Renal cortex interstitium (tissue), 11 donors: ENCODE data around the gene UXS1. TPM values are rescaled to one million over a fixed set of nuclear protein-coding genes. Genes with fewer than 3 reads are reported as not detected.

ENCODE experiments used
- DNase-seq, 11 donors: peaks; one replicate each; pipeline ENCODE4 v3.0.0-alpha.2; 2013; ENCODE audit warnings: low read depth in 9 of 11, low spot score in 4 of 11; ENCODE audit errors: extremely low read depth in 1 of 11
- polyA plus RNA-seq, 3 donors: library from polyadenylated mRNA; unstranded; fragments of 120-200 nt; gene quantifications; one replicate each; pipeline ENCODE4 v1.2.1, GENCODE V29; 2013; ENCODE audit not compliant: insufficient read length in 3 of 3

The UXS1 gene
- polyA plus RNA-seq, 3 donors = 71.8 to 83.1 (median 74.8) TPM

DNA sequence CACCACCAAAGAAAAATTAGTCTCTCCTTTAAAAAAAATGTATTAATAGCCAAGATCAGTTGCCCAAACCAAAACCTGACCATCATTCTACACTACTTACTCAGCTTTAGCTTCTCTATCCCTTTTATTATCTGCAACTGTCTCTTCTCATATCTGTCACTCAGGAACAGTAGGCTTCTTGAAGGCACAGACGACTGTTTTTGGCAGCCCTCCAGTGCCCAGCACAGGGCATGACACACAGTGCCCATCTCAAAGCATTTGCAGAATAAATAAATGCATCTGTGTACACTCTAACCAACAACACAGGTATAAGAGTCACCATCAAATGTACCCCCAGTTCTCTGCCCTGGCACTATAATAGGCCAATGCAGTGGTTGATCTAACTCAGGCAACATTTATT, 117.2 kb downstream of the UXS1 start:
- no peak for DNase-seq

- no peak for DNase-seq
Observed at GRCh38 chr2:106075048-106075447, 119.1 kb downstream of the UXS1 start.

- no peak for DNase-seq
Observed at GRCh38 chr2:106073678-106074406, 120.3 kb downstream of the UXS1 start.

DNA sequence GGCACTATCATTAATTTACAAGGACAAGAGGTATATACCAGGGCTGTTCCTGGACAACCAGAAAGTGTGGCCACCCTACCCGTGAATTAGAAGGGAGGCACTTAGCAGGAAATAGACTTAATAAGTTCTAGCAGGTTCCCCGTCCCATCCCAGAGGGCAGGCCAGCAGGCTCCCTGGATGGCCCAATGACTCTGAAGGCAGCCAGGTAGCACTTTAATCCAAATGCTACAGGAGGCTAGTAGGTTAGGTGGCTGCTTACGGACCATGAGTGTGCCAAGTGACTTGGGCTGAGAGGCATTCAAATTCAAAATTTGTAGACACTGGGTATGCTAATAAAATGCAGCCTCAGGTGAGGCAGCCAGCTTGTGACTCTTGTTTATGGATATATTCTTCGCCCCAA, 123.9 kb downstream of the UXS1 start:
- DNase-seq = no peak

- no peak for DNase-seq
Observed at GRCh38 chr2:106068451-106068850, 125.7 kb downstream of the UXS1 start.

DNA sequence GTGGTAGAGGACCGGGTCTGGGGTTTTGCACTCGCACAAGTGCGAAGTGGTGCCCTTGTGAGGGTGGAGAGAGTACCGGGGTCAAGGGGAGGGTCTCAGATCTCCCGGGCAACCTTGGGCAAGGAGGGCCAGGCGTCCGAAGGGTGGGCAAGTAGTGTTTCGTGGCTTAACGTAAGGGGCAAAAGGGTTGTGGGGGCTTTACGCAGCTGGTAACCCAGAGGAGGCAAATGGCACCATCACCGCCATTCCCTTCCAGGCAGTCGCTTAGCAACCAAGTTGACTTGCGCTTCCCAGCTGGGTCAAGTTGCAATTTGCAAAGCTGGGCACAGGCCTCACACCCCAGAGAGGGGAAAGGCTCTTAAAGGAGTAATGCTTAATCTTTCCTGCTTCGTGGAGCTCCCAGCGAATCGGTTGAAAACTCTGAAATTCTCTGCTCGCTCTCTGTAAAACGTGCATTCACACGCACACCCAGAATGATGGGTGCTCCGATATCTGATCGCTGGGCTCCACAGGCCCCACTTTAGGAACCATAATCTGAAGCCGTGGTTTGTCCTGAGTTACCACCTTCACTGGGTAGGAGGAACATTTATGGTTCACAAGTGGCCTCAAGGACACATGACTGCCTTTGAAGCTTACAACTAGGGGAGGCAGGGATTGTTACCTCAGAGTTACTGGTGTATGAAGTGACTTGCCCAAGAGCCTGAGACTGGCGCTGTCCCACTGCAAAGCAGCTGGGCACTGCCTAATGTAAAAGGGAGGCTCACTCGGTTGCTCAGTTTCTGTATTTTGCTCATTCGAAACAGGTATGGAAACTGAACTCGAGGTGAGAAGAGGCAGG, 127.9 kb downstream of the UXS1 start:
- peak in 7 of 11 donors; percentile 19 to 49 (median 35) for DNase-seq

GRCh38 chr2:106065268-106065982, 128.7 kb downstream of the UXS1 start:
- peak in 2 of 11 donors; percentile 12 to 17 for DNase-seq

DNA sequence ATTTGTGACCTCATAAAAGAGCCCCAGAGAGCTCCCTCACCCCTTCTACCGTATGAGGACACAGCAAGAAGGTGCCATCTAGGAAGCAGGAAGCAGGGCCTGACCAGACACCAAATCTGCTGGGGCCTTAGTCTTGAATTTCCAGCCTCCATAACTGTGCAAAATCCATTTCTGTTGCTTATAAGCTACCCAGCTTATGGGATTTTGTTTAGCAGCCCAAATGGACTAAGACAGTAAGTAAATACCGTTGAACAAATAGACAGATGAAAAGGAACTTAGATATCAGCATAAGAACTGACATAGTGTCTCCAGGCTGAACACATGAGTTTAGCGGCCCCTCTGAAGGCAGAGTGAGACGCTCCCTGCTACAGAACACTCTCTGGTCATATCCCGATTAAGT, 130.9 kb downstream of the UXS1 start:
- DNase-seq = no peak

GRCh38 chr2:106062627-106063026, 131.5 kb downstream of the UXS1 start:
- DNase-seq = no peak

GRCh38 chr2:106061611-106062349, 132.3 kb downstream of the UXS1 start:
- no peak for DNase-seq

DNA sequence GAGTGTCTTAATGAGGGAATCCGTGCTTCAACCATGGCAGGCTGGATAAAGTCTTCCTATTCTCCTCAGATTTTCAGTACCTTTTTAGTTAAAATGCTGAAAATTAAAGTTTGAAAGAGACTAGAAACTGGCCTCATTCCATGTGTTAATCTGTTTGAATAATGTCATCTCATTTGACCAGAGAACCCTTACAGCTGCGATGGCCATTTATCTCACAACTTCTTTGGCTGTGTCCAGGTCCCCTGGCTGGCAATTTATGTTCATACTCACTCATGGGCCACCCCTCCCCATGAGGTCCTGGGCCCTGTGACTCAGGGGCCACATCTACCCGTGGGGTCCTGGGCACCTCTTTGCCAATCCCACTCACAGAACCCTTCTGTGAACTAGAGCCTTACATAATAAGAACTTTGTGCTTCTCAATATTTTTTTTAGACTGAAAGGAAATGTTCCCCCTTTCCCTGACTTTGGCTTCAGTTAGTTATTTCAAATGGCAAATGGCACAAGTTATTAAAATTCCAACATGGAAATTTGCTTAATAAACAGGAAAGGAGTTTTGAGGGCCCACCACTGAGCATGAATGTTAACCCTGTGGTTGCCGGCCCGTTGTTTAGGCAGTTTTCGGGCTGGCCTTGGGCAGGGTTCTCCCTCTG, 134.6 kb downstream of the UXS1 start:
- no peak for DNase-seq

GRCh38 chr2:106058469-106059137, 135.5 kb downstream of the UXS1 start:
- no peak for DNase-seq

- no peak for DNase-seq
Observed at GRCh38 chr2:106057206-106057605, 136.9 kb downstream of the UXS1 start.

DNA sequence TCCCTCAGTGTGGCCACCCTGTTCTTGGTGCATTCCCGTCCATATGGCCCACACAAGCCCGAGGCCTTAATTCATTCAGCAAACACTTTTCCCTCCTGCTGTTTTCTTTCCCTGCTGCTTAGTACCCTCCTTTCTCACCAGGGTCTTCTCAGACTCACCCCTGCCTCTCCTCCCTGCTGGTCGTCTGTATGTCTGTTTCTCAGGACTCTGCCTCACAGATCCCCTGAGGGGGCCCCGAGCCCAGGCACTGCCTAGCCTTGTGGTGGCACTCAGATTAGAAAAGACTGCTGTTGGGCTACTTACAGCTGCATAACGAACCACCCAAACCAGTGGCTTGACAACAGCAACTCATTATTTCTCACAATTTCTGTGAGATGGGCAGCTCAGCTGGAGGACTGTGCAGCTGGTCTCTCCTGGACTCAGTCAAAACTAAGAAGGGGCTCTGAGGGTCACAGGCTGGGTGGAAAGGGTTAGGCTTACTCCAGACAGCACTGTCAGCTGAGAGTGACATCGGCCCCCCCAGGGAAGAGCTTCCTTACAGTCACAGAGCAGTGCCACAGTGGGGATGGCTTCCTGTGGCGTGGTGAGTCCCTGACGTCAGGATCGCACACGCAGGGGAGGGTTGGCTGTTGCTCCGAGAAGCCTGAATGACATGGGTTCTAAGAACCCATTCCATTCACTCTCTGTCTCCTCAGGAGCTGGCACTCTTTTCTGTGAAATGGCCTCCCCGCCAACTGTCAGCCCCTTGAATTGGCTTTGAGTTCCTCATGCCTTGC, 139.0 kb downstream of the UXS1 start:
- no peak for DNase-seq

DNA sequence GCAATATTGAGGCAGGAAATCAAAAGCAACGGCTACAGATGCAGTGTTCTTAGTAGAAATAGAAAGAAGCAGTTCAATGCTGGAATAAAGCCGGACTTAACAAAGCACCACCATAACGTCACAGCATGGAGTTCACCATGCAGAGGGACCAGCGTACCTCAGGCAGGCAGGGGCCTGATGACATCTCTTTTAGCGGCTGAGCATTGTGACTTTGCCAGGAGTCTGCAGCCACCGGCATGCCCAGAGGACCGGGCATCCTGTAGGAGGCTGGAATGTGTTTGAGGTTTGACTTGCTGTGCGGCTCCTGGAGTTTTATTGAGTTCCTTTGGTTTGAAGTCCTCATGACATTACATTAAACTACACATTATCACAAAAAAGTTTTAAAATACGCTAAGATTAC, 139.8 kb downstream of the UXS1 start:
- no peak for DNase-seq

- DNase-seq = no peak
Observed at GRCh38 chr2:106053581-106053980, 140.5 kb downstream of the UXS1 start.

GRCh38 chr2:106053116-106053515, 141.0 kb downstream of the UXS1 start:
- no peak for DNase-seq
